ENCODE data around the gene GPC6.

DNA sequence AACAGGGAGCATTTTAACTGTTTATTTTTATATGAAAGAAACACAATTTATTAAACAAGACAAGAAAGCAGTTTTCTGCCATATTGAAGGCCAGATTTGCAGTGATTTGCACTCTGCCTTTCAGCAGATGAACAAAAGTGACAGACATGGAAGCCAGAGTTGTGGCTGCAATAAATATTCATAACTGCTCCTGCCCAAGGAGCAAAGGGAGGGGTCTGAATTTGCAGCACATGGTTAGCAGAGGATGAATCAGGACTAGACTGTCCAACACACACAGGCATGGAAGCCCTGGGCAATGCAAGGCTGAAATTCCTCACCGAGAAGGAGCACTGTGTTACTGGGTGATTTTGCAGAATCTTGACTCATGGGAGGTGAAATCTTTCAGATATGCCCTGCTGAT, 834.7 kb downstream of the GPC6 start:
- TF ChIP-seq EP300 (IDR thresholded peaks at IDR 0.05), result no peak
- TF ChIP-seq, protein P1, sequence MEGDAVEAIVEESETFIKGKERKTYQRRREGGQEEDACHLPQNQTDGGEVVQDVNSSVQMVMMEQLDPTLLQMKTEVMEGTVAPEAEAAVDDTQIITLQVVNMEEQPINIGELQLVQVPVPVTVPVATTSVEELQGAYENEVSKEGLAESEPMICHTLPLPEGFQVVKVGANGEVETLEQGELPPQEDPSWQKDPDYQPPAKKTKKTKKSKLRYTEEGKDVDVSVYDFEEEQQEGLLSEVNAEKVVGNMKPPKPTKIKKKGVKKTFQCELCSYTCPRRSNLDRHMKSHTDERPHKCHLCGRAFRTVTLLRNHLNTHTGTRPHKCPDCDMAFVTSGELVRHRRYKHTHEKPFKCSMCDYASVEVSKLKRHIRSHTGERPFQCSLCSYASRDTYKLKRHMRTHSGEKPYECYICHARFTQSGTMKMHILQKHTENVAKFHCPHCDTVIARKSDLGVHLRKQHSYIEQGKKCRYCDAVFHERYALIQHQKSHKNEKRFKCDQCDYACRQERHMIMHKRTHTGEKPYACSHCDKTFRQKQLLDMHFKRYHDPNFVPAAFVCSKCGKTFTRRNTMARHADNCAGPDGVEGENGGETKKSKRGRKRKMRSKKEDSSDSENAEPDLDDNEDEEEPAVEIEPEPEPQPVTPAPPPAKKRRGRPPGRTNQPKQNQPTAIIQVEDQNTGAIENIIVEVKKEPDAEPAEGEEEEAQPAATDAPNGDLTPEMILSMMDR (IDR thresholded peaks at IDR 0.05), result no peak
- no peak for TF ChIP-seq POLR2AphosphoS5 (IDR thresholded peaks at IDR 0.05)
- TF ChIP-seq POLR2A (IDR thresholded peaks at IDR 0.05), result no peak
